SH-SY5Y (cell line): ENCODE results near the gene GLDN.

Experiments
- GATA2 ChIP-seq: IDR thresholded peaks from 2 replicates; pipeline ENCODE4 v1.6.1; 2011; ENCODE audit warnings: mild to moderate bottlenecking, low read depth, low read length
- GATA3 ChIP-seq: IDR thresholded peaks from 2 replicates; pipeline ENCODE4 v1.6.1; 2011; ENCODE audit warnings: low read depth, mild to moderate bottlenecking, low read length, moderate library complexity

DNA sequence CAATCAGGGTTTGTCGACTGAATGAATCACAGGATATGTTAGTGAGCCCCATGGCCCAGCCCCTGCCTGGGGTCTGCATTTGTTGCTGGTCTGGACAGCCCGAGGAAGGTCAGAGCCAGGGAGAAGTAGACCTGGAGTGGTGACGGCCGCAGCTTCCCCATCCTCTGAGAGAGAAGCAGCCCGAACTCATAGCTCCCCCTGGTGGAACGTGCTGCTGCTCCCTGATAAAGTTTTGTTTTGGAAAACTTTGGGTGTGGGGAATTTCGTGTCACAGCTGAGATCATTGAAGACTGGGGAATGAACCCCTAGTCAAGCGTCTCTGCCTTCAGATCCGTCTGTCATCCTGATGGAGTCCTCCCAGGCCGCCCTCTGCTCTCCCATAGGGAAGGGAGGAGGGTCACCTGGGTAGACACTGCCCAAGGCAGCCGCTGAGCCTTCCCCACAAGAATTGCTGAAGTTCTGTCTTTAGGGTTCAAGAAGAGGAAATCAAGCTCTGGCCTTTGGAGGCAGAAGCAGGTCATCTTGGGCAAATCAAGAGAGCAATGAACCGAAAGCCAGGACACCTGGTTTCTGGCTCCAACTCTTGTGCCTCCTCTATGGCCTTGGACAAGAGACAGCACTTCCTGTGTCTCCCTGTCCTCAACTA, 60.5 kb downstream of the GLDN start:
- no peak for TF ChIP-seq GATA2
- no peak for TF ChIP-seq GATA3
